HUDEP-2 (cell line): Measurements from ENCODE around the gene AOPEP.

ENCODE experiments used
- DNase-seq, 76 experiments: peaks; one replicate each; lab custom pipeline; 2025; ENCODE audit not compliant: unreplicated experiment in 76 of 76; lab: John Stamatoyannopoulos, UW

The AOPEP gene, protein sequence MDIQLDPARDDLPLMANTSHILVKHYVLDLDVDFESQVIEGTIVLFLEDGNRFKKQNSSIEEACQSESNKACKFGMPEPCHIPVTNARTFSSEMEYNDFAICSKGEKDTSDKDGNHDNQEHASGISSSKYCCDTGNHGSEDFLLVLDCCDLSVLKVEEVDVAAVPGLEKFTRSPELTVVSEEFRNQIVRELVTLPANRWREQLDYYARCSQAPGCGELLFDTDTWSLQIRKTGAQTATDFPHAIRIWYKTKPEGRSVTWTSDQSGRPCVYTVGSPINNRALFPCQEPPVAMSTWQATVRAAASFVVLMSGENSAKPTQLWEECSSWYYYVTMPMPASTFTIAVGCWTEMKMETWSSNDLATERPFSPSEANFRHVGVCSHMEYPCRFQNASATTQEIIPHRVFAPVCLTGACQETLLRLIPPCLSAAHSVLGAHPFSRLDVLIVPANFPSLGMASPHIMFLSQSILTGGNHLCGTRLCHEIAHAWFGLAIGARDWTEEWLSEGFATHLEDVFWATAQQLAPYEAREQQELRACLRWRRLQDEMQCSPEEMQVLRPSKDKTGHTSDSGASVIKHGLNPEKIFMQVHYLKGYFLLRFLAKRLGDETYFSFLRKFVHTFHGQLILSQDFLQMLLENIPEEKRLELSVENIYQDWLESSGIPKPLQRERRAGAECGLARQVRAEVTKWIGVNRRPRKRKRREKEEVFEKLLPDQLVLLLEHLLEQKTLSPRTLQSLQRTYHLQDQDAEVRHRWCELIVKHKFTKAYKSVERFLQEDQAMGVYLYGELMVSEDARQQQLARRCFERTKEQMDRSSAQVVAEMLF

DNA sequence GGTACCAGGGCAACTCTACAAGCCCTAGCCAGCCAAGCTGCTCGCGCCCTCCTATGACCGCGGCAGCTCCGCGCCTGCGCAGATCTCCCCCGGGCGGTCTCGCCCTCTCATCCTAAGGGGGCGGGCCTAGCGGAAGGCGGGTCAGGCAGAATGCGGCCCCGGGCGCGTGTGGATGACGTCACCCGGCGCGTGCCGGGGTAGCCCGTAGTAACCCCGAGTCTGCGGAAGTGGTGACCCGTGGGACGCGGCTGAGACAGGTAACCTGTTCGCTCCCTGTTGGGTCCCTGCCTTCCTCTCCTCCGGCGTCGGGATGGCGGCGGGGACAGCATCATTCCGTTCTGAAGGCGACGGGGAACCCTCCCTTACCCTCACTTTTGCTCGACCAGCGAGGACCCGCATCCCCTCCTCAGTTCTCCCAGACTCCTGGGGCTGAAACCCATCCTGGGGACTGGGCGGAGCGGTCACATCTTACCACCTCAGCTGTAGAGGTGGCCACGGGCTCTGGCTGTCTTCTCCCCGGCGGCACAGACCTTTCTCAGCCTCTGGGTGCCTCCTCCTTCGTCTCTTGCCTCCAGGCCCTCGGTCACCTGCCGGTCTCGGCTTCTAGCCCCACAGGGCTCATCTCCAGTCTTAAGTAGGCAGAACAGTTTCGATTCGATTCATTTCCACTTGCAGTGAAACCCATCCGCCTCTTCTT is at the start of gene AOPEP:
TSS of gene AOPEP (plus strand) at position 205 of the 697 bp plus-strand sequence. CDS start 33,085 bp downstream, outside the sequence.
- DNase-seq = peak in 75 of 76 experiments; percentile 39 to 98 (median 95)

DNA sequence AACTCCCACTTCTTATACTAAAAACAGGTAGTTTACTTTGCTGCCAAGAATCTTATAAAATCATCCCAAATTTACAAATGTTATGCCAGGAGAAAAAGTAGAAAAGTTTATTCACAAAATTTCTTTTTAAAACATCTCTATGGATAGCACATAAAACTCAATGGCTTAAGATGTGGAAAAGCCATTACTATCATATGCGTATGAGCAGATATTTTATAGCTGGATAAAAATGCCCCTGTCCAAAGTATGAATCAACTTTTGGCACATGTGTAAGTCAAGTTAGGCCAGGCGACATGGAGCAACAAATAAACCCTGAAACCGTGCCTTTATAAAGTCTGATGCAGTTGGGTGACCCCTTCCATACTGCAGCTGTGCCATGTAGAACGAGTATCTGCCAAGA is 48.6 kb upstream of the AOPEP start:
- DNase-seq = no peak

DNA sequence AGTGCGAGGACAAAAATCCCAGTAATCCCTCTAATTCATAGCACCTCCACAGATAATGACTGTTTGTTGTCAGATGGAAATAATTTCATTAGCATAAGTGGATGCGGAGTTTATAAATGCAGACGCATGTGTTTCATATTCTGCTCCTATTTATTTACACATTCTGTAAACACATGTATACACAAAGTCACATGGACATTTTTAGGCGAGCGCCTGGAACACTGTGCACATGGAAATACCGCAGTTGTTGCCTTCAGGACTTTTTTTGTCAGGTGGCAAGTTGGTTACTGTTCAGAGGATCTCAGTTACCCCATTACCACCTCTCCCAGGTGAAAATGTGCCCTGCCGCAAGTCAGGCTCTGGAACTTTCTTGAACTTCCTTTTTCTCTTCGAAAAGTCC is 46.9 kb upstream of the AOPEP start:
- DNase-seq = no peak

DNA sequence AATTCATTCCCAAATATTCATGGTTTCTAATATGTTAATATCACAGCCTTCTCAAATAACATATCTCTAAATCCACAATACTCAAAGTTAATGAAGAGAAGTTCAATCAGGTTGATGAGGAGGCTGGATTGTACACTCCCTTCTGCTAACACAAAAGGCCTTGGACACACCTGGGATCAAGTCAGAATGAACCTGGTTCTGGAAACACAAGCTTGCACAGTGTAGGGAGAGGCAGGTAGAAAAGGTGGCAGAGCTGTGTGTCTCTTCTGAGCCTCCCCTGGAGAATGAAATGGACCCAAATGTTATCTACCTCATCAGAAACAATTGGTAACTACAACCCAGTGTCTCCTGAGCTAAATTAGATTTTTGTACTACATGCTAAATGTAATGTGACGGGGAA is 46.5 kb upstream of the AOPEP start:
- no peak for DNase-seq

DNA sequence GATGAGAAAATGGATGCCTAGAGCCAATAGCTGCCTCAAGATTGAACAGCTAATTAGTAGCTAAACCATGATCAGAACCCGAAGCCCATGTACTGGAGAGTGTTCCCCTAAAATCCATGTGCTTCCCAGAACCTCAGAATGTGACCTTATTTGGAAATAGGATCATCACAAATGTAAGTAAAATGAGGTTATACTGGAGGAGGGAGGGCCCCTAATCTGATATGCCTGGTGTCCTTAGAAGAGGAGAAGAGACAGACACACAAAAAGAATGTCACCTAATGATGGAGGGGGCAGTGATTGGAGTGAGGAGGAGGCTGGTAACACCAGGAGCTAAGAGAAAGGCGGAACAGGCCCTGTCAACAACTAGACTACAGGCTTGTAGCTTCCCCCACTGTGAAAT is 45.9 kb upstream of the AOPEP start:
- no peak for DNase-seq

DNA sequence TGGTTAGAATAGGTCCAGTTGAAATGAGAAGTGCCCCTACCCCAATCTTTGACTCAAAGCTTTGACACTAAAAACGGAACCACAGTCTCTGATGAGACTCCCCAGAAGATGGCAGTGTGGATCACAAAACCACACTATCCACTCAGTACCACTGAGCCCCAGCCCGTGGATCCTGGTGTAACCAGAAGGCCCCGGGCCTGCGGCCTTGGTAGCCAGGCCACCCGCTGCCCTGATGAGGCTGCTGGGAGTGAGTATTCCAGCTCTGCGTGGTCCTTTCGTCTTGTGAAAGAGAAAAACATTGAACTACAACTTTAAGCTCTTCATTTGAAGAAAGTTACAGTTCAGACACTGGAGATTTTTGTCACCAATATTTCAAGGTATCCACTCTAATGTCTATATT is 45.0 kb upstream of the AOPEP start:
- peak in 56 of 76 experiments; percentile 3 to 63 (median 31) for DNase-seq

DNA sequence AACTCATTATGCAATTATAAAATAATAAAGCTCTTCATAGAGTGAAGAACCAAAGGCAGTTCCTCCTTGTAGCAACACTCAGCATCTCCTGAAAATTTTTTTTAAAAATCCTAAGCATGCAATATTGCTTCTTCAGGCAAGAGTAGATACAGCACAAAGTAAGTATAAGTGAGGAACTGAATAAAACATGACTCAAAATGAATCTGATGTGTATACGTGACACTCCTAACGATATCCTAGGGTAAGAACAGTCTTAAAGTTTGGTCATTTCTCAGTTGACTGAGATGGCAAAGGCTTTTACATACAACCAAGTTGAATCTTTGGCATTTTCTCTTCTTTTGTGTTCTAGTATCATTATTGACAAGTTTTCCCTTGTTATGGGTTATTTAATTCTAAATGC is 41.1 kb upstream of the AOPEP start:
- DNase-seq = peak in 1 of 76 experiments; percentile 2

DNA sequence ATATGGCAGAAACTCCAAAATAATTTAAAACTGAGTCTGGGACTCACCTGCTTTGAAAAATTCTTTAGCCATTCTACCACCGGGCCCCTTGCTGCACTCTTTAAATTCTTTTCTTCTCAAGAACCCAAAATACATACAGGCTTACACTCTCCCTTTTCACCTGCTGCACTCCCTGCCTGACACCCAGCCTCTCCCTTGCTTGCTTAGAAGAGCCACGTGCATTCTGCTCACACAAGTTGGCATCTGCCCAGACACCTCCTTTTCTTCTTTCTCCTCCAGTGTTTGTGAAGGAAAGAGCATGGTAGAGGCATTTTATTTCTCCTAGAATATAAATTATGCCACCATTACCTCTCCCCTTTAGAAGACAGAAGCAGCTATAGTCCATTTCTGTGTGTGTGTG is 39.0 kb upstream of the AOPEP start:
- DNase-seq = no peak

DNA sequence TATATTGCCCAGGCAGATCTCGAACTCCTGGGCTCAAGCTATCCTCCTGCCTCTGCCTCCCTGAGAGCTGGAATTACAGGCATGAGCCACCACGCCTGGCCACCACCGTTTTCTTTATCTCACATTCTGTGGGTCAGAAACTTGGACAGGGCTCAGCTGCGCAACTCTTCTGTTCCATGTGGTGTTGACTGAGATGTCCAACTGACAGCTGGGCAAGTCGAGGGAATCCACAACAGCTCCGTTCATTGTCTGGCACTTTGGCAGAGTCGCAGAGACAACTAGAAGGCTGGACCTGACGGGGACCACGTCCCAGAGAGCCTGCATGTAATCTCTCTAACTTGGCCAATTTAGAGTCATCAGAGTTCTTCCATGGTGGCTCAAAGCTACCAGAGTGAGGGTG is 36.2 kb upstream of the AOPEP start:
- no peak for DNase-seq

DNA sequence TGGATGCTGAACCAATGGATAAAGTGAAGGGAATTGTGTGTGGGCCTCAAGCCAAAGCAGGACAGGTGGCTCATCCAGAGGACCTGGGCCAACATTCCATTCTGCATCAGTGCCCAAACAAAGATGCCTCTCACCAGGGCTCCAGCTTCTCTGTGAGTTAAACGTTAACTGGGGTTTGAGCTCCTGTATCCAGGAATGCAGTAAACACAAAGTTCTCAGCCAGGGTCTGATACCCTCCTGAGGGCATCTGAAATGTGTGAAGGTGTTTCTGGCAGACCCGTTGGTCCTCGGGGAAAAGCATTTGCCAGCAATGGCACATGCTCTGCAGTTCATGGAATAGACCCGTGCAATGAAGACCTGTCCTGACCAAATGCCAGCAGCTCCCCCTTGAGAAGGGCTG is 33.9 kb upstream of the AOPEP start:
- no peak for DNase-seq

DNA sequence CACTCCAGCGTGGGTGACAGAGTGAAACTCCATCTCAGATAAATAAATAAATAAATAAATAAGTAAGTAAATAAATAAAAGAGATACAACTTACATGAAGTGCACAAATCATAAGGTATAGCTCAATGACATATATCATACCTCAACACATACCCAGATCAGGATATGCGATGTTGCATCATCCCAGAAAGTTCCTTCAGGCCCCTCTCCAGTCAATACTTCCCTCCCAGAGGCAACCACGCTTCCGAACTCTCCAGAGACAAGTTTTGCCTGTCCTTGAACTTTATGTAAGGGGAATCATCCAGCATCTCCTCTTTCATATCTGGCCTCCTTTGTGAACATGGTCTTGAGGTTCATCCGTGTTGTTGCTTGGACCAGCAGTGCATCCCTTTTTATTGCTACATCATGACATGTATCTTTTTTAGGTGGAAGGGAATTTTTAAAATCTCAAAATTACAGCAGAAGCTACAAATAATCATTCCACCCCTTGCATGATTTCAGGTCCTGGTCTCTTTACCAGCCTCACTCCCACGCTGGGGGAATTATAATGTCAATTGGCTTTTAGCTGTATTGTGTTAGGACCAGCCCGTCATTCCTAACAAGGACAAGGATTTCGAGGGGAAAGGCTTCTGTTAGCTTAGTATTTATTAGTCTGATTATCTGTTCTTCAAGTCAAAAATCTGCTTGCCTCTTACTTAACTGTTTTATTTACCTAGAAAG is 32.9 kb upstream of the AOPEP start:
- no peak for DNase-seq

DNA sequence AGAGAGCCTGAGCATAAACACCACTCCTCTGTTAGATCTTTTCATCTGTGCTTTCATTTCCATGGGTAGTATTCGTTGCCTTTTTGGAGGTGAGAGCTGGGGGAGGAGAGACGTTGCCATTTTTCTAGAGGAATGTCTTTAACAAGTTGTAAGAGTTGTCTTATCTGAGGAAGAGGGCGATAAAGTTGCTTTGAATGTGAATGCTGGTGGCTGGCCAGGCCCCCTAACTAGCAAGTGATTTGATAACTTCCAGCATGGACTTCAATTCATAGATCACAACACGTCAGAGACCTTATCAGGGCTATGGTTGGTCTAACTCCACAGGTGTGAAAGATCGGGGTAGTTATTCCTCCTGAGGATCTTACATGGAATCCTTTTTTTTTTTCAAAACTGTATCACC is 30.0 kb upstream of the AOPEP start:
- DNase-seq = no peak

DNA sequence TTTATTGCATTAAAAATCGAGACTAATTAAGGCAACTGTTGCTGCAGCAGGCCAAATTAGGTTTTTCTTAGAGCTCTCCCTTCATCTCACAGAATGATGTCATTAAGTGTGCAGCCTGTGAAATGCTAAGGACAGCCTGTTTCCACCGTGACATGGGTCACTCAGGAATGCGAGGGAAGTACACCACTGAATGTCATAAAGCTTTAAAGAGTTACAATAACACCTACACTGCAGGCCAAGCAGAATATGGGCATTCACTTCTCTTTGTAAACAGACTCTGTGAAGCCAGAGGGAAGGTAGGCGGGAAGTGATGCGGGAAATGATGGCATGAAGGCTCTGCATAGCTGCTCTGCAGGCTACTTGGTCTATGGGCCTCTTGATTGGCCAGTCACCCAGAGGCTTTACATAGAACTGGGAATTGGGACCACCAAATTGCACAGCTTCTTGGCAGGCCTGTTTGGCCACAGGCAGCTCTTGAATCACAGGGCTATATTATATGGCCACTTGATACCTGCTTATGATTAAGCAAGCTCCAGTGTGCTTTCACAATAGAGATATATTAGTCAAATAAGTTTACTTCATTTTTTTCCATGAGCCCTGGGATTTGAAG is 28.4 kb upstream of the AOPEP start:
- DNase-seq = no peak

DNA sequence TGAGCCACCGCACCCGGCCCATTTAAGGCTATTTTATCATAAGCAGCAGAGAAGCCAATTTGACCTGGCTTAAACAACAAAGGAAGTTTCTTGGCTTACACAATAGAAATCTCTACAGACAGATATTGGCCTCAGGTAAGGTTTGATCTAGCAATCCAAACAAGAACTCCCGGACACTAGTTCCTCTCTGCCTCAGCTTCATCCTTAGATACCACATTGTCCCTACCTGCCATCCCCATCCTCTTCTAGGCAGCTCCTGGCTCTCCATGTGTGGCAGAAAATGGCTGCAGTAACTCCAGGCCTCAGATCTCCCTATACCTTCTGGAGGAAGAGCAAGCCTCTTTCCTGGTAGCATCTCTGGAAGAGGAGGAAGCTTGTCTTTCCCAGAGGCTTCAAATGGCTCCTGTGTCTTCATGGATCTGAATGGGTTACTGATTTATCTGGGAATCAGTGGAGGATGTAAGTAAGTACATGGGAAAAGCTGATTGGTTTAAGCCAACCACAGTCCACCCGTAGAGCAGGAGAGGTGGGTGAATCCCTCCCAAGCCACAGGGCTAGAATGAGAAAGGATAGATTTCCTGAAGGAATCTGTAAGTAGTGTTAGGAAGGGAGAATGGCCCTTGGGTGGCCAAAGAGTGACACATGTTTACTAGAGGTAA is 26.7 kb upstream of the AOPEP start:
- DNase-seq = no peak

DNA sequence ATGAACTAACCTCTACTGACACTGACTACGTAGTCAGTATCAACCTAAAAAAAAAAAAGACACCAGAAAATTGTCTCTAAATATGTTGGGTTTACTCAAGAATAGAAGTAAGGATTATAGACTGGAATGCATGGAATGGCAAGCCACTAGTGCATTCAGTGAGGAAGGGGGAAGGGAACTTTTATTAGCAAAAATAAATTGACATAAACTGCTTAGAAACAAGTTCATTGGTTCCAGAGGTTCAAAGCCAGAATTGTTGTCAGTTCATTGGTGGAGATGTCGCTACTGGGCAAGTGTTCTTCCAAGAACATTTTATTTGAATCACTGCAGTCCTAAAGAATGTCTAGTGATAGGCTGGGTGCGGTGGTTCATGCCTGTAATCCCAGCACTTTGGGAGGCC is 26.1 kb upstream of the AOPEP start:
- DNase-seq = no peak

DNA sequence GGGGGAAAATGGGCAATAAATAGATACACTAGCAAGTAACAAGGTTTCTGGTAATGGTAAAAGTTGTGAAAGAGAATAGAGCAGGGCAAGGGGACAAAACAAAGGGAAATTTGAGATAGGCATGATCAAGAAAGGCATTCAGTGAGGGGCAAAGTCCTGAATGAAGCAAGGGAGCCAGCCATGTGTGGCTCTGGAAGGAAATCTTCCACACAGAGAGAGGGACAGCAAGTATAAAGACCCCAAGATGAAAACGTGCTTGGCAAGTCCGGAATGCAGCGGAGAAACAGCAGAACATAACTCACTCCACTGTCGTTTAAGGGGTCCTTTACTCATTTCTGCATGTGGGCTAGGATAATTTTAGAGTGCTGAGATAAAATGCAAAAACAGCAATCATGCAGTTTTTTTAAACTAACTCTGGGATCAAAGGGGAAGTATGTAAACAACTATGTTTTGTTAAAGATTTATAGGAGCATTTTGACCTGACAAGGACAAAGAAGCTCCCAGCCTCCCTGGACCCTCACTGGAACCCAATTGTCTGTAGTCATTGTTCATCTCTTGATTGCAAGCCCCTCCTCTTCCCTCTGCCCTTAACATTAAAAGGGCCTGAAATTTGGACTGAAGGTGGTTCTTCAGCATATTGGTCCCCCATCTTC is 22.9 kb upstream of the AOPEP start:
- DNase-seq = no peak

DNA sequence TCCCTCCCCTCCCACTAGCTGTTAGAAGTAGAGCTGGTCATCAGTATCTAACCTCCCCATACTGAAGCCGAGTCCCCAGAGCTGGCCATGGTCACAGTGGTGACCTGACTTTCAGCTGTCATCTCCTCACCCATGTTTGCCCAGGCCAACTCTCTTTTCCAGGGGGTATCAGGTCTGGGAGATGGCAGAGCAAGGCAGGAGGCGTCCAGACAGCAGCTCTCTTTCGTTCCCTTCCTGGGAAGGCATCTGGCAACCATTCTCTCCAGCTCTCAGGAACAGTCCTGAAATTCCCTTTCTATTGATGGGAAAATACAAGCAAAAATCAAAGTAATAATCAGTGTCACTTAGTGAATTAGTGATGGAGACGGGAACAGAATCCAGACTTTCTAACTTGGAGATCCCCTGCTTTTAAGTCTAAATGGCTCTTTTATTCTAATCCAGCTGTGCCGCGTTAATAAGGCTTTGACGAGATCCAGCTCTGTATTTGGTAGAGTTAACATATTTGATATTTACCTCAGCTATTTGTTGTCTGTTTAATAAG is 21.3 kb upstream of the AOPEP start:
- no peak for DNase-seq

DNA sequence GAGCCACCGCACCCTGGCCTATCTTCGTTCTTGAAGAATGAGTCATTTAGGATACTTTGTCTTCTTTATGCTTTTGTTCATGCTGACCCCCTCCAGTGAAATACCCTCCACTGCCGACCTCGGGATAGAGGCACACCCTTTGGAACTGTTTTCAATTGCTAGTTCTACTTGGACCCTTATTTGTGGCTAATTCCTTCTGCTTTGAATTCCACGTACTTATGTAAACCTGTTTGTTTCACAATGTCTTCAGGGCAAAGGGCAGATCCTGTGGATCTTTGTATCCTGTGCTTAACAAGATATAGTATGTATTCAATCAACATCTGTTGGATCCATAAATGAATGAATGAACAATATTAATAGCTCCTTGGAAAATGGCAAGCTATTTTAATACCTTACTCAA is 19.6 kb upstream of the AOPEP start:
- DNase-seq = no peak
